GM12872 (cell line): ENCODE measurements around the gene GAP43.

ENCODE experiments used
- TF ChIP-seq, protein P1 (sequence below): IDR thresholded peaks from 3 replicates; pipeline ENCODE4 v1.5.1; 2011; ENCODE audit warnings: low read depth, mild to moderate bottlenecking, low read length, moderate library complexity; ENCODE audit not compliant: insufficient read depth

GAP43 gene

DNA sequence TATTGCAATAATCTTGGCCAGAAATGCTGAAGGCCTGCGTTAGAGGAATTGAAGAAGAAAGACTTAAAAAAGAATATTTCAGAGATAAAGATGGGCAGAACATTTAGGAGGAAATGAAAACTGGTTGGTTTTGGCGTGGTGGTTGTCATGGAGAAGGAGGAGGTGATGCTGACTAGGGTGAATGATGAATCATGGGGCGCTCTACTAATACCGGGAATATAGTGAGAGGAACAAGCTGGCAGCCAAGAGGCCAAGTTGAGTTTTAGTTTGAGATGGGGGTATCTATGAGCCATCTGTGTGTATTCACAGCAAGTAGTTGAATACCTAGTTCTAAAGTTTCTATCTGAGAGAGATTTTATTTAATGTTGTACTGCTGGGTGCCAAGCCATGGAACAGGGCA lies 6.8 kb upstream of the GAP43 start:
- TF ChIP-seq, protein P1, sequence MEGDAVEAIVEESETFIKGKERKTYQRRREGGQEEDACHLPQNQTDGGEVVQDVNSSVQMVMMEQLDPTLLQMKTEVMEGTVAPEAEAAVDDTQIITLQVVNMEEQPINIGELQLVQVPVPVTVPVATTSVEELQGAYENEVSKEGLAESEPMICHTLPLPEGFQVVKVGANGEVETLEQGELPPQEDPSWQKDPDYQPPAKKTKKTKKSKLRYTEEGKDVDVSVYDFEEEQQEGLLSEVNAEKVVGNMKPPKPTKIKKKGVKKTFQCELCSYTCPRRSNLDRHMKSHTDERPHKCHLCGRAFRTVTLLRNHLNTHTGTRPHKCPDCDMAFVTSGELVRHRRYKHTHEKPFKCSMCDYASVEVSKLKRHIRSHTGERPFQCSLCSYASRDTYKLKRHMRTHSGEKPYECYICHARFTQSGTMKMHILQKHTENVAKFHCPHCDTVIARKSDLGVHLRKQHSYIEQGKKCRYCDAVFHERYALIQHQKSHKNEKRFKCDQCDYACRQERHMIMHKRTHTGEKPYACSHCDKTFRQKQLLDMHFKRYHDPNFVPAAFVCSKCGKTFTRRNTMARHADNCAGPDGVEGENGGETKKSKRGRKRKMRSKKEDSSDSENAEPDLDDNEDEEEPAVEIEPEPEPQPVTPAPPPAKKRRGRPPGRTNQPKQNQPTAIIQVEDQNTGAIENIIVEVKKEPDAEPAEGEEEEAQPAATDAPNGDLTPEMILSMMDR: no peak

DNA sequence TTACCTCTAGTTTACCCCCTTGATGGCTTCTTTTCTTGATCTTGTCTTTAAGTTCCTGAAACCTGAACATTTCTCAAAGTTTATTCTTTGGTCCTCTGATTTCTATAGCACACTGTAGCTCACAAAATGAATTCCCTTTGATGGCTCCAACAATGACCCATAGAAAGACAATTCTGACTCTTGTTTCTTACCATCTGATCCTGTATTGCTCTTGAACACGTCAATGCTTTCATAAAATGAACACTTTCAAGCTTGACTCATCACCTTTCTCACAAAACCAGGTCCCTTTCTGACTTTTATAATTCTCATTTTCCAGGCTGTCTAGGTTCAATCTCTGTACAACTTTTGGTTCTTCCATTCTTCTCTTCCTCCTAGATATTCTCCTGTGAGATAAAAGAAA lies 5.7 kb upstream of the GAP43 start:
- TF ChIP-seq, protein P1: no peak

DNA sequence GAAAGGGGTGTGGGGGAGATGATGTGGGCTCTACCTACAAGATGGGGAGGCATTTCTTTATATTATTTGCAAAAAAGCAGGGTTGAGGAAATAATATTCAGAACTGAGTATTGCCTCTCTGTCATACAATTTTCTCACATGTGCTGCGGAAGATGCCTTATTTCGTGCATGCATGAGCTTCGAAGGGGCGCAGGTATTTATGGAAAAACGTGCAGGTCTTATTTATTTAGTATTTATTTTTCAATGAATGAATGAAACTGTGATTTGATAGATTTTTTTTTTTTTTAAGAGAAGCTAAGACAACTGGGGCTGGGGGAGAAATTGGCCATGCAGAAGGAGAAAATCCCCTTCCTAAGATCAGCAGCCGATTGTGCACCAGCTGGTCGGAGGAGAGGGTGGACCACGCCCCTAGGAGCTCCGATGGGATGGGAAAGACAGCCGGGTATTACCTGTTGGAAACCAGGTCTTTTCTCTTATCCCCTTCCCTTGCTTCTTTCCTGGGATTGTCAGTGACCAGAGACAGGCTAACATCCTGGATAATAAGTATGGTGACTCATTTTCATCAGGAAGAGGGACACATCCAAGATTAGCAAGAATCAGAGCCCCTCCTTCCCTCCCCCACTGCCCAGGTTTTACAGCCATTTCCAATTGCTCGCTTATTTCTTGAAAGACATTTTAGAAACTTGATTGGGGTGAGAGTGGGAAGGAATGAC lies 875 bp downstream of the GAP43 start:
- TF ChIP-seq, protein P1: no peak

DNA sequence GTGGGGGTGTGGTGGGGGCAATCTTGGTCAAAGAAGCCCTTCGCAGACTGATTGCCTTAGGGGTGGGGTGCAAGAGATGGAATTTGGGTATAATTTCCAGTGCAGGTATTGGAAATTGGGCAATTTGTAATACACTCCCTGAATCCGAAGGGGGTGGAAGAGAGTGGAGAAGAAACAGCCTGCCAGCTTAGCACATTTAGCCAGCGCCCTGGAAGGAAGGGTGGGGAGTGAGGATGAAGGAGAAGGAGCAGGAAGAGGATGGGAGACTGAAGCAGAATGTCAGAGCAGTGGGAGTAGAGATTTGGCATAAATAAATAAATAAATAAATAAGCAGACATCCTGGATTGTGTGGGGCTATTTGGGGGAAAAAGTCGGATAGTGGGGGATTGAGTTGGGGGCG lies 1.6 kb downstream of the GAP43 start:
- TF ChIP-seq, protein P1: no peak

DNA sequence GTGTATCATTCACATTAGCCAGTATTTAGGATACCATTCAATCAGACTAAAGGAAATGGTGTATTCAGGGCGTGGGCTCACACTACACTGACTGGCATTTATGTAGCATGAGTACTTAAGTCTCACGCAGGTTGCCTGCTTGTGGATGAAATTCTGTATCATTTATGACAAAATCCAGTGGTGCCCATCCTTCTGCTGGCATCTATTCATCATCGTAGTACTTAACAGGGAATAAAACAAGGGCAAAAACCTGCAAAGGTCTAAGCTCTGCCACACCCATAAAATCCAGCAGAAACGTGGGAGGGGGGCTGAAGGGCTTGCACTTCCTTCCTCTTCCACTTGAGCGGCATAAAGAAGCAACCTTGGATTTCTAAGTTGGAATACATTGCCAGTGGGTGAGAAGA lies 2.7 kb downstream of the GAP43 start:
- TF ChIP-seq, protein P1: 0 out of 3 replicates have a peak, but pooled peaks have one; percentile 5

DNA sequence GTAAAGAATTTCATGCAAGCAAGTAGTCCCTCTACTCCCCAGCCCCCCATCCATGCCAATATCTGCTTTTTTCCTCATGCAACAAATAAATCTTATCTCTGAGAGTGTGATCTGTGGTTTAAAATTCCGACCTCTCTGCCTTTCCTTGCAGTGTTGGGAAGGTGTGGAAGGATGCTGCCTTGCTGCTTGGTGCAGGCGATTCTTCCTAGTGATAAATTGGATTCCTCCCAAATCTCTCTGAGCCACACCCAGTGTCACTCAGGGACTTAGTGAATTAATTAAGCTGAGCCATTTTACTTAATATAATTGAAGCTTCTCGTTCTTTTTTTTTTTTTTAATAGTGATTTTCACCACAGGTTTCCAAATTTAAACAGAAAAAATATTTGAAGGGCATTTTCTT lies 3.4 kb downstream of the GAP43 start:
- TF ChIP-seq, protein P1: no peak

DNA sequence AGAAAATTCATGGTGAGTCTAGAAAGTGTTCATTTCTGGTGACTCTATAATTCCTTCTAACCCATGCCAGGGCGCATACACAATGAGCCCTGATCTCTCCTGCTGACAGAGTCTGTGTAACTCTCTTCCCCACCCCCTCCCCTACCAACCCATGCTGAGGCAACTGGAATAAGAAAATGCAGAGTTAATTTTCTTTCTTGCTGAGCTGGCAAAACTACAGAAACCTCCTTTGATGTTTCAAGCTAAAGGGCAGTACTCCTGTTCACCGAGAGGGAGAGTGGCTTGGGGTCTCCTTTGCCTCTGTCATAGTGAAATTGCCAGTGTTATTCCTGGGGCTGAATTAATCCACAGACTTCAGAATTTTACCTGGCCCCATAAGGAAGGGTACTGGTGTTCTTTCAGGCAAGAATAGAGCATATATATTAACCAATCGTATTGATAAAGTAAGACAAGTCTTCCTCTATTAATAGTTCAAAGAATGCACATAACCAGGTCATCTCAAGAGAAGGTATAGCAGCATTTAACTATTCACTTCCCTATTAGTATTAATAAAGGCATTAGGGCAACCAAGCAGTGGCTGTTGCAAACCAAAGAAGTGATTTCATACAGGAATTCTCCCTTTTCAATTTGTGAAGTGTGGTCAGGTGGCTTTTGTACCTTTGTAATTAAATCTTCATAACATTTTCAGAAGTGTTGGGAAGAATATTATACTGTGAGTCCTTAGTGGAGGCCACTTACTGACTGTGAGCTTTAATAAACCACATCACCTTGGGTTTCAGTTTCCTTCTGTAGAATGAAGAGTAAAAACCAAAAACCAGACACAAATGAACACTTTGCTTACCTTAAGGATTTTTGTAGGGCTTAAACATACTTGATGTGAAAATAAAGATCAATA lies 4.1 kb downstream of the GAP43 start:
- TF ChIP-seq, protein P1: 0 out of 3 replicates have a peak, but pooled peaks have one; percentile 14
